GM19468 (cell line): ENCODE results near the gene HYAL3.
A peak's percentile ranks its signal among the peaks of the same experiment; 100 is the strongest.

ENCODE experiments used
- ATAC-seq: cut with Tn5 transposase; IDR thresholded peaks from one replicate; pipeline ENCODE4 v1.9.1; 2021; ENCODE audit warnings: mild to moderate bottlenecking, moderate library complexity, moderate number of reproducible peaks; ENCODE audit not compliant: unreplicated experiment; ENCODE audit errors: extremely low read depth

Gene HYAL3

GRCh38 chr3:50330330-50330729 lies 31.1 kb upstream of the HYAL3 start:
- ATAC-seq: no peak

DNA sequence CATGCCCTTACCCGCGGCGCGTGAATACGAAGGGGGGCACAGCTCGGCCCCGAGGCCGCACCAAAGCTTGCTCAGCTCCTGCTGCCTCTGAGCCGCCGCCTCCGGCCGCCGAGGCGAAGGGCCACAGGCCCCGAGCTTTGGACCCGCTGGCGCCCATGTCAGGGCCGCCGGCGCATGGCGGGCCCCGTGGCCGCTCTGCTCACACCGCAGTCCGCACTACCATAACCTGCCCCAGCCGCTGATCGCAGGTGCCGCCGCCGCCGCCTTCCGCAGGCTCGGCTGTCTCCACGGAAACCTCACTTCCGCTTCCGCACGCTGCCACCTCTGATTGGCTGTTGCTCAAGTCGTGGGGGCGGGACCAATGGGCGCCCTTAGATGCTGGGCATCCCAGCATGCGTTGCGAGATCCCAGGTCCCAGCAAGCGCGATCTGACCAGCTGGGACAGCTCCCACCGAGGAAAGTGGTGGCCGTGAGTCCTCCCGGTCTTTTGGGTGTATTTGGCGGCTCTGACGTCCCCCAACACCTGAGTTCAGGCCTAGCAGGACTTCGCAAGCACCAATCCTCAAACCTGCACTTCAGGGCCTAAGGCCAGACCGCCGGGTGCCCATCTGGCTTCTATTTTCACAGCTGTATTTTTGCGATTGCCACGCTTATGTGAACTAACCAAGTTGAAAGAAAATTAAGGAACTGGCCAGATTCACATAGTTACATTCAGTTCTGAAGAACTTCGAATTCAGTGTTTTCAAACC lies 28.9 kb upstream of the HYAL3 start, which contains the start of gene TUSC2:
TSS of gene TUSC2 (minus strand) at position 281 of the 749 bp plus-strand sequence. CDS start at position 157, 124 bp downstream.
- peak; percentile 74 for ATAC-seq

DNA sequence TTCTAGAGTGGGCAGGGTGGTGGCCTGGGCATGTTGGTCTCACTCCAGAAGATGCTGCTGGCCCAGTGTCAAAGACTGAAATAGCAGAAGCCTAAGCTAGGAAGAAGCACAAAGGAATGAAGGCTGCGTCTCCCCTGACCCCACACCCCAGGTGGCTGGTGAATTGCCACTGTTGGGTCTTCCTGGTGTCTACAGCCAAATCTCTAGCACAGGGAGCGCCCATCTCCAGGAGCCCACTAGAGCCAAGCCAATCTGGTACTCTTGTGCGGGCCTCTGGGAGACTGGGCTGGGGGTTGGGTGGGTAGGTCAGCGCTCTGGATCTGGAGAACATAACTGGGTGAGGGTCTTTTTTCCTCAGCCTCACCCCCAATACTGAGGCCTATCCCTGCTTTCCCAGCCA lies 27.9 kb upstream of the HYAL3 start:
- ATAC-seq: no peak

GRCh38 chr3:50326182-50326541 lies 27.0 kb upstream of the HYAL3 start:
- ATAC-seq: no peak

DNA sequence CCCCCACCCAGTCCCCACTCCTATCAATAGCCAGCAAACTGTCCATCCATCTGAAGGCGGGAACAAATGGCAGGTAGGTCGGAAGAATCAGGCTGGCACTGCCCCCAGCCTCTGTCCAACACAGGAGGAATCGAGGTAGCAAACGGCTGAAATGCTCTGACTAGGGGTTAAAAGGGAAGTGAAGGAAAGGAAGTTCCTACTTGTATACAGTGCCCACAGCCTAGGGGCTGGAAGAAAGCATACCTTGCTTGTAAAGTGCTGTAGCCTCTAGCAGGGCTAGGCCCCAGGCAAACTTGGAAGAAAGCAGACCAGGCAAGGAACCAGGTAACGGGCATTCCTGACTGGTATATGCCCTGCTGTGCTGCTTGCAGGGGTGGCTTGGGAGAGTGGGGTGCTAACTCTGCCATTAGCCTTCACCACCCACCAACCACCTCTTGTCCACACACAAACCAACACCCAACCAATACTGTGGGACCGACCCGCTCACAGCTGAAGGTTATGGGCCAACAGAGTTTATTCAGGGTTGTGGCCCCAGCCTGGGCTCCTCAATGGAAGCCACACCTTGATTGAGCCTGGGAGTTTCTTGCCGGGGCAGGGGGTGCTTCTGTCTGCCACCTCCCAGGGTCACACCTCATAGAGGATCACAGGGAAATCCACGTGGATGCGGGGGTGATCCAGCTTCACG lies 26.4 kb upstream of the HYAL3 start:
- no peak for ATAC-seq

- no peak for ATAC-seq
Observed at GRCh38 chr3:50325113-50325480, 25.9 kb upstream of the HYAL3 start.

- no peak for ATAC-seq
Observed at GRCh38 chr3:50324351-50325112, 25.3 kb upstream of the HYAL3 start.

- no peak for ATAC-seq
Observed at GRCh38 chr3:50323614-50324199, 24.5 kb upstream of the HYAL3 start.

DNA sequence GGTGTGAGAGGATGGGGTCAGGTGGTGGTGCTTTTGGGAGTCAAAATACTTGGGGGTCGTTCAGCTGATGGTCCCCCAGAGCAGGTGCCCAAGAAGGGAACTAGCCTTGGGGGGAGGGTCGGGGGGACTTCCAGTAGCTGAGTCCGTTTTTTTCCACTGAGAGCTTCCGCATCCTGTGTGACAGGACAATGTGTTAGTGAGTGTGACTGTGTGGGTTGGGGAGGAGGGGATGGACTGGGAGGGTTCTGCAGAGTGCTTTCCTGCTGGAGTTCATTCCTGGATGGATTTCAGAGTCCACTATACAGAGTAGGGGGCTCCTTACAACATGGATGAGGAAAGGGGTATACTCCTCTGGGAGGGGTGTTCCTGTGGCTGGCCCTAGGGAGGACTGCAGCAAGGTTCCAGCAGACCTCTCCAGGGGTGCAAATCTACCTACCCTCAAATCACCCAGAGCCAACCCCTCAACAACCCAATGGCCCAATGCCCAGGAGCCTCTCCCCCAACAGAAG lies 23.9 kb upstream of the HYAL3 start:
- no peak for ATAC-seq

DNA sequence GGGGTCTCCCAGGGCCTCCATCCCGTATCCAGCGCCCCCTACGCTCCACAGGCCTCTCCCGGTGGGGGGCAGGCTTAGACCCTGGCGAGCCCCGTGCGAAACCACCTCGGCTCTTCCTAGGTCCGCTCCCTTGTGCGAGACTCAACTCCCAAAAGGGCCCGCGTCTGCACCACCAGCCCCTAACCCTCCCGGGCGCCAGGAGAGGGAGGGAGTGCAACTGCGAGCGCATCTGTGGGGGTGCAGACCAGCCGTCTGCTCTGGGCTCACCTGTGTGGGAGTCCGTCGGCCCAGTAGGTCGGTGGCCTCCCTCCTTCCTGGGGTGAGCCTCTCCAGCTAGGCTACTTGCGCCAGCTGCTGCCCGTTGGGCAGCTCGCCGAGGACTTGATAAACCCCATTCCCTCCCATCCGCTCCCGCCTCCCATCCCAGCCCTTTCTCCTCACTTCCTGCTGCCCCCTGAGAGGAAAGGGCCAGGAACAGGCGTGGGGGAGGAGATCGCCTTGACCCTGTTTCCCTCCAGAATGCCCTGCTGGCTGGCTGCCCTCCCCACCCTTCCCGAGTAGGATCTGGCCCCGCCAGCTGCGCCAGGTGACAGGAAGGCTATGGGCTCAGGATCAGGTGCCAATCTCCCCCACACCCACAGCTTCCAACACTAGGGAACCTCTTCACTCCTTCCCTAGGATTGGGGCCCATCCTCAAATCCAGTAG lies 23.3 kb upstream of the HYAL3 start, which contains the start of gene HYAL2:
TSS of gene HYAL2 (minus strand) at position 360 of the 706 bp plus-strand sequence. CDS start 2,256 bp downstream, outside the sequence.
- no peak for ATAC-seq

DNA sequence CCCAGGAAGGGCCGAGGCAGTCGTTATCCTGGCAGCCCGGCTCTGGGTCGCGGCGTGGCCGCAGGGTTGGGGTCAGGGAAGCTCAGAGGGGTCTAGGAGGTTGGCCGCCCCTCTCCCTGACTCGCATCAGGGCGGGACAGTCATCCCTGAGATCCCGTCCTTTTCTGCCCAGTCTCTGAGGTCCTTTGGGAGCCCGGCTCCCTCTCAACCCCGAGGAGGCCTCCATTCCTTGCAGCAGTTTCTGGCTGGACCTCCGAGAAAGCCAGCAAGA lies 22.8 kb upstream of the HYAL3 start:
- no peak for ATAC-seq

DNA sequence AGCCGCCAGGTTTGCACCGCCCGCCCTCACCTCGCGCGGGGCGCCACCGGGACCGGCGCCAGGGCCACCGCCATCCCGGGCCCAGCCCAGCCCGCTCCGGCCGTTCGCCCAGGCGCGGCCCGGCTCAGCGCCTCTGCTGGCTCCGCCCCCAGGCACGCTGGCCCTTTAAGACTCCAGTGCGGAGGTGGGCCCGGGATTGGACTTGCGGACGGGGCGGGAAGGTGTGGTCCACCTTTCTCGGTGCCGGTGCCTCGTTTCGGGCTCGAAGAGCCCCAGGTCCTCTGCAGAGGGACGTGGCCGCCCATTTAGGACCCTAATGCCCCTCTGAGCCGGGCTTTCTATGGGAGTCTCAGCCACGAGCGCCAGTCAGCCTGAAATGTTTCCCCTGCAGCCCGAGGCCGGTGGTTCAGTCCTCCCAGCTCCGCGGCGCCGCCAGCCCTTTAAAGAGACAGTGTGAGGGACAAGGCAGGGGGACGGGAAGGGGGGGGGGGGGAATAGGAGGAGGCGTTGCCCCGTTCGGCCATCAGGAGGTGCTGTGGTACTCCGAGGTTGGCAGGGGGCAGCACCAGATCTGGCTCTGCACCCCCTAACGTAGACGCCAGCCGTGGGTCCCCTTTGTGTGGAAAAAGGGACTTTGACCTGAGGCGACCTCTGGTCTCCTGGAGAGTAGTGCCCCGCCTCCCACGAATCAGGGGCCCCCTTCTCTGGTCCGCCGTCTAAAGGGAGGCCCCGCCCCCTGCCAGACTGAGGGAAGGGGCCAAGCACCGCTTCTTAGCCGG lies 22.3 kb upstream of the HYAL3 start:
- peak; percentile 55 for ATAC-seq

DNA sequence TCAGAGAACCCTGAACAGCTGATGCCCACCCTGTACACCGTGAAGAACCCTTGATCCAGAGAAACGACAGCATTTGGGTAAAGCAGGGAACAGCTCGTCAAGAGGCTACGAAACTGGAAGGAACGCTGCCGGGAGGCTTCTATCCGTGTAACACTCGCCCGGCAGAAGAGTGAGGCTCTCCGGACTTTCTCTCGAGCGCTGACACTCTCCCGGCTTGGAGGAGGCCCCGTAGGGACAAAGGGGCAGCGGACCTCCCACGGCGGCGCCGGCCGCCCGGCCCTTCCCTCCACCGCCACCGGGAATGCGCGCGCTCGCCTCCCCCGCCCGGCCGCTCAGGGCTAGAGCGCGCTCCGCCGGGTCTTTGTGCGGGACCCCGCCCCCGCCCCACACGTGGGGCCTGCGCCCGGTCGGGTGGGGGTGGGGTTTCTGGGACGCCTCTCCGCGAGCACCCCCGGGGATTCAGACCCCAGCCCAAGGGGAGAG lies 21.7 kb upstream of the HYAL3 start:
- no peak for ATAC-seq

DNA sequence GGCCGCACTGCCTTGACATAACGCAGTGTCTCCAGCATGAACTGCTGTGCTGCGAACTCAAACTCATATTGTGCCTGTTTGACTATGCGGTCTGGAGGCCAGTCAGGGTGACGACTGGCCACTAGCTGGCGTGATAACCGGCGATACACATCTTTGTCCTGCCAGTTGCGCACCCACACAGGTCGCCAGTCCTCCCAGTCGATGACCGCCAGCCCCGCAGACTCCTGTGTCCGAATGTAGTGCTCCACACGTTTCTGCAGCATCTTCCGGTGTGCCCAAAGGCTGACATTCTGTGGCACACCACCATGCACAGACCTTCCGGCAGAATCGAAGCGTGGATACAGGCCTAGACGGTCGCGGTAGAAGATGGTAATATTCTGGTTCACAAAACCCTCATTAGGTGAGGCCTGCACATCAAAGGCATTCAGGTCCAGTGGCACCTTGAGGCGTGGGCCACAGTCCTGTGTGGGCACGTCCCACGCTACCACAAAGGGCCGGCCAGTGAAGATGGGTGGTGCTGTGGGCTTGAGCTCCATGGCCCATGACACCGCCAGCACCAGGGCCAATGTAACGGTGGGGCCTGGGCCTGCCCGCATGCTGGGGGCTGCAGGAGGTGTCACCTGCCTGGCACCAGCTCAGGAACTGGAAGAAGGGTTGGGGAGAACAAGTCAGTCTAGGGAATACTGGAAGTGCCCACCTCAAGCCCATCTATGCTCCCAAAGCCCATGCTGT lies 20.9 kb upstream of the HYAL3 start:
- ATAC-seq: no peak

- ATAC-seq: no peak
Observed at GRCh38 chr3:50319181-50319893, 20.1 kb upstream of the HYAL3 start.

DNA sequence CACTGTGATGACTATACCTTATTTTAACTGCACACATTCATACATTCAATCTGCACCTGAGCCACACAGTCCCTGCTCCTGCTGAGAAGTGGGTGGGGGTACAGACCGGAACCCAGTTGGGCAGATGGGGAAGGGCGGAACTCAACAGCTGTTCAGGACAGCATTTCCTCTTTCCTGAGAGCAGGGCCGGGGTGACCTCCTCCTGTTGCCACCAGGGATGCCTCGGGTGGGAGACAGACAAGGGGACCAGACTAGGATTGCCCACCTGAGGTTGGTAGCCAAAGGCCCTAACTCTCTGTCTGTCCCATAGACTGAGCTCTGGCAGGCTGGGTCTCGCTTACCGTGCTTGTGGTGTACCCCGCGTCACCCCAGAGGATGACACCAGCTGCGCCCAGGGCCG lies 19.4 kb upstream of the HYAL3 start:
- ATAC-seq: no peak

DNA sequence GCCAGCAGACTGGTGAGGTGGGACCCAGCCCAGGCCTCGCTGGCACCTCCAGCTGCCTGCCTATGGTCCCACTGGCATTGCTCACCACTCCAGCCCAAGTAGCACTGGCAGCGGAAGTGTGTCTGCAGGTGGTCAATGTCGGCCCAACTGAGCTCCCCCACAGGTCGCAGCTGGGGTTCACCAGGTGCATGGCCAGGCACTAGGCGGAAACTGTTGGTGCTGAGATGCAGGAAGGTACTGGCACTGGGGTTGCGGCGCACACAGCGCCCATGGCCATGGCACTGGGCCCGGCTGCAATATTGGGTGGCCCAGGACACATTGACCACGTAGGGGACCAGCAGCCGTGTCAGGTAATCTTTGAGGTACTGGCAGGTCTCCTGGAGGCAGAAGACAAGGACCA lies 19.0 kb upstream of the HYAL3 start:
- no peak for ATAC-seq

GRCh38 chr3:50317300-50317699 lies 18.1 kb upstream of the HYAL3 start:
- no peak for ATAC-seq
